Effector CD8-positive, alpha-beta T cell (primary cell): ENCODE measurements around the gene ABI2.
"Not testable (repeated sequence)": the region's sequence is repeated elsewhere in the genome, so short reads cannot be mapped to it uniquely, and the experiment has no call there.

Source experiments
- DNase-seq: peaks from one replicate; lab custom pipeline; 2025; lab: John Stamatoyannopoulos, UW

The ABI2 gene

GRCh38 chr2:203354966-203355365 is 26.8 kb downstream of the ABI2 start:
- DNase-seq: no peak

GRCh38 chr2:203359450-203359849 is 31.3 kb downstream of the ABI2 start:
- no peak for DNase-seq

DNA sequence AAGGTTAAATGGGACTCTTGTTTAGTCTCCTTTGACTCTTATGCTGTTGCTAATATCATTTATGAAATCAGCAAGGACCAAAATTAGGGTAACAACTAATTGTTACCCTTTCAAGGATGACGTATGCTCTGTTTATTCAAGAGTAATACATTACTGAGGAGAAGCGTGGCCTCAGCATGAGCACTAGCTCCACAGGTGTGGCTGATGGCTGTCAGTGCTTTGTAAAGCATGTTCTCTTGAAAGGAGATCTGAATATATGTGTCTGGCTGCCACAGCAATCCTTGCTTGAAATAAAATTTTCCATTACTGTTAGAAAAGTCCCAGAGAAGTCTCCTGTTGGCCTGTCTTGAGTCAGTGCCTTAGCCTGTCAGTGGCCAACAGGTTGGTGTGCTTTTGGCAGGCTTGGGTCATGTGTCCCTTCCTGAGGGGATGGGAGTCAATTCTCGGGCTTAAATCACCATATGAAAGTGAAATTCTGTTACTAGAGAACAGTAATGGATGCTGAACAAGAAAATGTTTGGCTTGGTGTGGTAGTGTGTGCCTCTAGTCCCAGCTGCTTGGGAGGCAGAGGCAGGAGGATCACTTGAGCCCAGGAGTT is 32.7 kb downstream of the ABI2 start:
- no peak for DNase-seq

- no peak for DNase-seq
Observed at GRCh38 chr2:203361495-203361894, 33.3 kb downstream of the ABI2 start.

DNA sequence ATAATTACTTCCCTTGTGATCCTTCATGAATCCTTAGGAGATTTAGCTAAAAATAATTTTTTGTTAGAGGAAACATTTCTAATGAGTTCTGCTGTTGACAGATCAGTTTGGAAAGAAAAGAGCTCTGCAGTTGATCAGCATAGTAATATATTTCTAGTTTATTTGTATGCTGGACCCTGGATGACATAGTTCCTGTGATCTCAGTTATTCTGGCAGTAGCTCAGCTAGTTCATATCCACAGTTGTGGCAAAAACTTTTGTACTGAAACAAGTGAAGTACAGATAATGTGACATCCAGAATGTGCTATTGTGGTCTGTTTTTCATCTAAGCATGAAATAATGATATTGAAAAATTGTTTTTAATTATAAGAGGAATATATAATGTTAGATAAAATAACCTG is 33.7 kb downstream of the ABI2 start:
- no peak for DNase-seq

DNA sequence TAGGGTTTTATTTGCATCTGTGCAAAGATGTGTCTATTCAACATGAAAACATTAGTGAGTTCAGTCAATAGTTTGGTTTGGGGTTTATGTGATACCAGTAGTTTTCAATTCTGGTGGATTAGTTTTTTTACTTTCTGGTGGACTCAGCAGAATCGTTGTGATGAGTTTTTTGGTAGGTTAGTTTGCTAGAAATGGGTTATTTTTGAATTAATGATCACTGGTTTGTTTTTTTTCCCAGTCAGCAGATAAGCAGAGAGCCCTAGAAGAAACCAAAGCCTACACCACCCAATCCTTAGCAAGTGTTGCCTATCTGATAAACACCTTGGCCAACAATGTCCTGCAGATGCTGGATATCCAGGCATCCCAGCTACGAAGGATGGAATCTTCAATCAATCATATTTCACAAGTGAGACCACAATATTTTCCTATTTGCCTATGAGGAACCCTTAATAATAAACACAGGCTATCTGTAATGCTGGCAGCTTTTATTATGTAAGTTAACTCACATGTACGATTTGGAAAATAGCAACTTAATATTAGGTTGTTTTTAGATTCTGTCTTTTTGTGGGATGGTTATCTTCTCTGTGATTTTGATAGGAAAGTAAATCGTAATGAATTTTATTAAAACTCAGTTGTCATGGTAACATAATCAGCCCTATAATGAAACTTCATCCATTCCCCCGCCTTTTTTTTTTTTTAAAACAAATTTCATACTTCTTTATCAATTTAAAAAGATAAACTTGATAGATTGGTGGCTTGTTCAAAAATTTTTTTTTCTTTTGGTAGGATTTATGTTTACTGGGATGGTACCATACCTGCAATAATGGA is 38.7 kb downstream of the ABI2 start:
- no peak for DNase-seq

DNA sequence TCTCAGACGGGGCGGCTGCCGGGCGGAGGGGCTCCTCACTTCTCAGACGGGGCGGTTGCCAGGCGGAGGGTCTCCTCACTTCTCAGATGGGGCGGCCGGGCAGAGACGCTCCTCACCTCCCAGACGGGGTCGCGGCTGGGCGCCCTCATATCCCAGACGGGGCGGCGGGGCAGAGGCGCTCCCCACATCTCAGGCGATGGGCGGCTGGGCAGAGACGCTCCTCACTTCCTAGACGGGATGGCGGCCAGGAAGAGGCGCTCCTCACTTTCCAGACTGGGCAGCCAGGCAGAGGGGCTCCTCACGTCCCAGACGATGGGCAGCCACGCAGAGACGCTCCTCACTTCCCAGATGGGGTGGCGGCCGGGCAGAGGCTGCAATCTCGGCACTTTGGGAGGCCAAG is 44.5 kb downstream of the ABI2 start:
- DNase-seq: not testable (repeated sequence)

GRCh38 chr2:203376173-203376572 is 48.0 kb downstream of the ABI2 start:
- no peak for DNase-seq

GRCh38 chr2:203379156-203379555 is 51.0 kb downstream of the ABI2 start:
- DNase-seq: no peak

DNA sequence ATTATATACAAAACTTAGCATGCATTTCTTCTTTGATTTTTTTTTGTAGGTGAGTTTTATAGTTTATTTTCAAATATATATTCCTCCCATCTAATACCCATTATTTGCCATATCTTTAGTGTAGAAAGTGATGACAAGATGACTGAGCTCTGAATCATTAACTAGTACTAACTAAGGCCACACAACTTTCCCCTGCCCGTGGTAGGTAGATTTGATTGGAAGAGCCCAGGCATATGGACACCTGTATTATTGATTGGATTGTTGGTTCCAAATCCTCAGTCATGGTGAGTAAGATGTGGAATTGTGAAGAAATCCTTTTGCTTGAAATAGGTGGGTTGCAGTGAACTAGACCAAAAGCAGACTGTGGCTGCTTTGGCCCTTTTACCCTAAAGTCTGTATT is 54.8 kb downstream of the ABI2 start:
- DNase-seq: no peak

GRCh38 chr2:203388153-203388552 is 60.0 kb downstream of the ABI2 start:
- DNase-seq: not testable (repeated sequence)

DNA sequence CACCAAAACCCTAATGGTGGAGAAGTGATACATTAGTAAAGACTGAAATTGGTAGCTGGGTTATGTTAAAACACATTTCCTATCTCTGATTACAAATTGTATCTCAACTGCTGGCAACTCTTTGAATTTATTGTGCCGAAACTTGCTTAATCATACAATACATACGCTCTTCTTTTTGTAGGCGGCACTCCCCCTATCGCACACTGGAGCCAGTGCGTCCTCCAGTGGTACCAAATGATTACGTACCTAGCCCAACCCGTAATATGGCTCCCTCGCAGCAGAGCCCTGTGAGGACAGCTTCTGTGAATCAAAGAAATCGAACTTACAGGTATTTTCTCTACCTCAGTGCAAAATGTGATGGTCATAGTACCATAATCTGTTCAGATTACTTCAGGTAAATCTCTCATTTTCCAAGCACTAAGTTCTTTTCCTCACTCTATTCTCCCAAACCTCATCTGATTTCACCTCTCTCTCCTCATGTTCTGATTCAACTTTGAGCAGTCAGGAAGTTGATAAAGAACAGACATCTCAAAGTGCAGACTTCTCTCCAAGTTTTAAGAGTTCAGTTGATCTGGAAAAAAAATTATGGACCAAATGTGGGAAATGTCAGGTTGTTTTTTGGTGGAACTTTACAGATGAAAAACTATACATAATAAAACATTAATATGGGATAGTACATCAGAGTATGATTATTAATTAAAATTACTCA is 66.5 kb downstream of the ABI2 start:
- DNase-seq: no peak

DNA sequence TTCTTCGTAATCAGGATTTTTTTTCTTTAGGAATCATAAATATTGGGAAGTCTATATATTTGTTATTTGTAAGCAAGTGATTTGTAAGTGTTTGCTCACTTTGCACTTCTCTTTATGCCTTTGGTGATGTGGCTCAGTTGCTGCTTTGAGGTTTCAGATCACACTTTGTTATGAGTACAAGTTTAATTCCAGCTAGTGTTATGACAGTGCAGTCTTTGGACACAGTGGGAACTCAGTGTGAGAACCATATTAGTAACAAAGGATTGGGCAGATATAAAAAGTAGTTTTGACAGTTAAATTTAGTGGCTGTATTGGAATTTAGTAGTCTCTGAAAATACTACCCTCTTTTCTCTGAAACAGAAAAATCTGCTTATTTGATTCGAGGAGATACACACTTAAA is 67.7 kb downstream of the ABI2 start:
- no peak for DNase-seq

- DNase-seq: no peak
Observed at GRCh38 chr2:203396667-203397066, 68.5 kb downstream of the ABI2 start.

DNA sequence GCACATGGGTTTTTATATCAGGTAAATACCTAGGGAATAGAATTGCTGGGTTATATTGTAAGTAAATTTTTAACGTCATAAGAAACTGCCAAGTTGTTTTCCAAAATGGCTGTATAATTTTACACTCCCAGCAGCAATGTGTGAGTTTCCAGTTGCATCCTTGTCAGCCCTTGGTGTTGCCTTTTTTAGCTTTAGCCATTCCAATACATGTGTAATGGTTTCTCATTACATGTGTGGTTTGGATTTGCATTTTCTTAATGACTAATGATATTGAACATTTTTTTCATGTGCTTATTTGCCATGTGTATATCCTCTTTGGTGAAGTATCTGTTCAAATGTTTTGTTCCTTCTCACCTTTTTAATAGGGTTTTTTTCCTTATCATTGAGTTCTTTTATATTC is 70.8 kb downstream of the ABI2 start:
- DNase-seq: no peak

DNA sequence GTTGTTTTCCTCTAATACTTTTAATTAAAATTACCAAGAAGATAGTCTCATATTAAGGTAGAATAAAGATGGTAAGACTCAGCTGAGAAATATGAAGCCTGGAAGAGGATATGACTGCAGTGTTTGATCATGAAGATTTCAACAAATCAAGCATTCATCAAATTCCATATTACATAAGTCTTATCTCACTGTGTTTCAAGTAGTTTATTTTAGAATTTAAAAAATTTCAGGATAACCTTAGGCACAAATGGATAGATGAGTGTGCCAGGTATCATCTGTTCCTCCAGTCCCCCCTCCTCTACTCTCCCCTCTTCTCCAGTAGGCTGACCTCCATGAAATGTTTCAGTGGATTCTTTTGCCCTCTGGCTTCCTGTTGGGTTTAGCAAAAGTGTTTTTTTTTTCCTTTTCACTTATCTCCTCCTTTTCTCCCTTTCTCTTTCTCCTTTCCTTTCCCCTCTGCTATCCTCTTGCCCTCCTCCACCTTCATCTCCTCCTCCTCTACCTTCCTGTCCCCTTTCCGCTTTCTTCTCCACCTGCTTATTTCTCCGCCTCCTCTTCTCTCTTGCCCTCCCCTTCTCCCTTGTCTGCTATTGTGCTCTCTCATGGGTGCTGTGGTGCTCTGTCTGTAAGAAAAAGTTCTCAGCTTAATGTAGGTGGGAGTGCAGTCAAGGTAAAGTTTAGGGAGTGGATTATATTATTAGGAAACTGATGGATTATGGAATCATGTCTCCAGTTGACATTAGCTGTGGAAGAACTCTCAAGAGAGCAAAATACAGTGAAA is 72.8 kb downstream of the ABI2 start:
- DNase-seq: no peak

GRCh38 chr2:203404996-203405395 is 76.8 kb downstream of the ABI2 start:
- no peak for DNase-seq

GRCh38 chr2:203407496-203407895 is 79.3 kb downstream of the ABI2 start:
- DNase-seq: no peak

DNA sequence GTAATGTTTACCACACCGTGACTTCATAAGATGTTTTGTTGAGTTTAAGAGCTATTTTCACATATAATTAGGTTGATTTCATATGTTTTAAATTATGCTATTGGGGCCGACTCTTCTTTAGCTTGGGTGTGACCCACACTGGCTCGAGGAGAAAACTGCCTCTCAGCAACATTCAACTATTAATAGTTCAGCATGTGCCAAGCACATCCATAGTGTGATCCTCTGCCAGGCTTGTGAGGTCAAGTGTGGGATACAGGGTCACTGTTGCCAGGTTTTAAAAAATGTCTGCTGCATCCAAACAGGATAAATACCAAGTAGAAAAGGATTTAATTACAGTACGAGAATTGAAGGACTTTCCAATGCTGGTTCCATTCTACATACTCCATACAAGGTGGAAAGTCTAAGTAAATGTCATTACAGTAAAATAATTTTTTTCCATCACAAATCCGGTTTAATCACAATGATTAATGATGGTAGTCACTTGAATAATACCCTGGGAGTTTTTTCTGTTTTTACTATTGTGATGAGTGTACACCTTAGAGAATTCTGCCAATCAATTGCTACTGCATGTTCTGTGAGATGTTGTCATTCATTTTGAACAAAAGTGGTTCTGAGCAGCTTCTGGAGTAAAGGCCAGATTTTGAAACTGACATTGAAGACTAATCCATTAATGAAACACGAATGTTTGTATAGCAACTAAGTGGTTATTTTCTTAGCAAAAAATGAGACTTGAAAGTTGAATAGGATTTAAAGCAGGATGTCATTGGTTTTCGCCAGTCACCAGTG is 84.5 kb downstream of the ABI2 start:
- DNase-seq: no peak

- DNase-seq: no peak
Observed at GRCh38 chr2:203413796-203414195, 85.6 kb downstream of the ABI2 start.

DNA sequence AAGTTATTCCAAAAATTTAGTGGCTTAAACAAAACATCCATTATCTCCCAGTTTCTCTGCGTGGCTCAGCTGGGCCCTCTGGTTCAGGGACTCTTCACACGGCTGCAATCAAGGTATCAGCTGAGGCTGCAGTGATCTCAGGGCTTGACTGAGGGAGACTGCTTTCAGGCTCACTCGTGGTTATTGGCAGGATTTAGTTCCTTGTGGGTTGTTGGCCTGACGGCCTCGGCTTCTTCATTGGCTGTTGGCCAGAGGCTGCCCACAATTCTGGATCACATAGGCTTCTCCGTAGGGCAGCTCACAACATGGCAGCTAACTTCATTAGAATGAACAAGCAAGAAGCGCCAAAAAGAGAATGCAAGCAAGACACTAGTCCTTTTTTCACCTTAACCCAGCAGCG is 90.1 kb downstream of the ABI2 start:
- DNase-seq: no peak
